Muscle of back (tissue), 13 donors: ENCODE results near the gene GDPD3. TPM values are rescaled to one million over a fixed set of nuclear protein-coding genes. Genes with fewer than 3 reads are reported as not detected.
"Not testable (repeated sequence)": the region's sequence is repeated elsewhere in the genome, so short reads cannot be mapped to it uniquely, and the experiment has no call there.

Source experiments
- DNase-seq, 3 donors: peaks; one replicate each; pipeline versions ENCODE4 v3.0.0 to v3.0.0-alpha.2; 2013
- long read RNA-seq, 9 donors: transcript quantifications; one replicate each; lab custom pipeline, GENCODE V29; 2026
- polyA plus RNA-seq, 10 donors: library from polyadenylated mRNA; unstranded; fragments of 120-200 nt; gene quantifications; one replicate each; pipeline ENCODE4 v1.2.1, GENCODE V29; 2013; ENCODE audit not compliant: insufficient read length in 10 of 10

Gene GDPD3
- 1 to 10 TPM; 3.9 to 9.5 (median 5.3) TPM for polyA plus RNA-seq
- long read RNA-seq, donor 1 = 0 reads
- long read RNA-seq, donor 2 = 0 reads
- long read RNA-seq, donor 3 = 0 reads
- long read RNA-seq, donor 4 = 0 reads
- long read RNA-seq, donor 5 = 0 reads
- long read RNA-seq, donor 6 = 0 reads
- long read RNA-seq, donor 7 = 0 reads
- long read RNA-seq, donor 8 = 0 reads
- long read RNA-seq, donor 9 = 0 reads

- DNase-seq = no peak
Measured at GRCh38 chr16:30113031-30113710, at the start of gene GDPD3. Gene GDPD3 (minus strand): TSS chr16:30113537. CDS start chr16:30113478, 59 bp downstream.

- DNase-seq = no peak
Measured at GRCh38 chr16:30157214-30157613, 43.9 kb upstream of the GDPD3 start.

- DNase-seq = no peak
Measured at GRCh38 chr16:30155188-30155587, 41.9 kb upstream of the GDPD3 start.

- DNase-seq = no peak
Measured at GRCh38 chr16:30152517-30152916, 39.2 kb upstream of the GDPD3 start.

- no peak for DNase-seq
Measured at GRCh38 chr16:30151091-30151490, 37.8 kb upstream of the GDPD3 start.

- no peak for DNase-seq
Measured at GRCh38 chr16:30149250-30149930, 36.1 kb upstream of the GDPD3 start.

GRCh38 chr16:30147843-30148510 lies 34.6 kb upstream of the GDPD3 start:
- DNase-seq = no peak

GRCh38 chr16:30145657-30146056 lies 32.3 kb upstream of the GDPD3 start:
- DNase-seq = no peak

- no peak for DNase-seq
Measured at GRCh38 chr16:30144917-30145316, 31.6 kb upstream of the GDPD3 start.

GRCh38 chr16:30144017-30144416 lies 30.7 kb upstream of the GDPD3 start:
- DNase-seq = no peak

GRCh38 chr16:30143347-30143702 lies 30.0 kb upstream of the GDPD3 start:
- DNase-seq = no peak

- DNase-seq = no peak
Measured at GRCh38 chr16:30142672-30143346, 29.5 kb upstream of the GDPD3 start.

GRCh38 chr16:30141750-30142149 lies 28.4 kb upstream of the GDPD3 start:
- DNase-seq = no peak

- no peak for DNase-seq
Measured at GRCh38 chr16:30139583-30140481, 26.5 kb upstream of the GDPD3 start.

- DNase-seq = no peak
Measured at GRCh38 chr16:30137897-30138296, 24.6 kb upstream of the GDPD3 start.

- no peak for DNase-seq
Measured at GRCh38 chr16:30136971-30137605, 23.8 kb upstream of the GDPD3 start.

- no peak for DNase-seq
Measured at GRCh38 chr16:30132591-30132990, 19.3 kb upstream of the GDPD3 start.

- DNase-seq = no peak
Measured at GRCh38 chr16:30131869-30132475, 18.6 kb upstream of the GDPD3 start.

- DNase-seq = no peak
Measured at GRCh38 chr16:30127993-30128392, 14.7 kb upstream of the GDPD3 start.

- not testable (repeated sequence) for DNase-seq
Measured at GRCh38 chr16:30125690-30126089, 12.4 kb upstream of the GDPD3 start.
